GM12872 (cell line): ENCODE results near the gene SYNE3.

Experiments used
- TF ChIP-seq, protein P1 (sequence below): IDR thresholded peaks from 3 replicates; pipeline ENCODE4 v1.5.1; 2011; ENCODE audit warnings: low read depth, mild to moderate bottlenecking, low read length, moderate library complexity; ENCODE audit not compliant: insufficient read depth

SYNE3 gene

DNA sequence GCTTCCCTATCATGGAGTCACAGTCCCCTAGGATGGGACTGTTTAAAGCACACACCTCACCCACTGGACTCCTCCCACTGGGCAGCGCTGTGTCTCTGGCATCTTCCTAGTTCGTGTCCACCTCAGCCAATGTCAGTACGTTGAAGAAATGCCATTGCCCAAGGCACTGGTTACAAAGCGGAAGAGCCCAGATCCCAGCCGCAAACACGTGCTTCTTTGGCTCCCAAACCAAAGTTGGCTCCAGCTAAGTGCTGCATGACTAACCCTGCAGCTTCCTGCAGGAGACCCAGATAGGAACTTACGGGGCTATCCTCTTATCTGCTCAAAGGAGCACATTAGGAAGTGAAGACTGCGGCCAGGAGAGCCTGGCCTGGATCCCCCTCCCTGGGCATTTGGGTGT lies 9.3 kb downstream of the SYNE3 start:
- TF ChIP-seq, protein P1, sequence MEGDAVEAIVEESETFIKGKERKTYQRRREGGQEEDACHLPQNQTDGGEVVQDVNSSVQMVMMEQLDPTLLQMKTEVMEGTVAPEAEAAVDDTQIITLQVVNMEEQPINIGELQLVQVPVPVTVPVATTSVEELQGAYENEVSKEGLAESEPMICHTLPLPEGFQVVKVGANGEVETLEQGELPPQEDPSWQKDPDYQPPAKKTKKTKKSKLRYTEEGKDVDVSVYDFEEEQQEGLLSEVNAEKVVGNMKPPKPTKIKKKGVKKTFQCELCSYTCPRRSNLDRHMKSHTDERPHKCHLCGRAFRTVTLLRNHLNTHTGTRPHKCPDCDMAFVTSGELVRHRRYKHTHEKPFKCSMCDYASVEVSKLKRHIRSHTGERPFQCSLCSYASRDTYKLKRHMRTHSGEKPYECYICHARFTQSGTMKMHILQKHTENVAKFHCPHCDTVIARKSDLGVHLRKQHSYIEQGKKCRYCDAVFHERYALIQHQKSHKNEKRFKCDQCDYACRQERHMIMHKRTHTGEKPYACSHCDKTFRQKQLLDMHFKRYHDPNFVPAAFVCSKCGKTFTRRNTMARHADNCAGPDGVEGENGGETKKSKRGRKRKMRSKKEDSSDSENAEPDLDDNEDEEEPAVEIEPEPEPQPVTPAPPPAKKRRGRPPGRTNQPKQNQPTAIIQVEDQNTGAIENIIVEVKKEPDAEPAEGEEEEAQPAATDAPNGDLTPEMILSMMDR = no peak

DNA sequence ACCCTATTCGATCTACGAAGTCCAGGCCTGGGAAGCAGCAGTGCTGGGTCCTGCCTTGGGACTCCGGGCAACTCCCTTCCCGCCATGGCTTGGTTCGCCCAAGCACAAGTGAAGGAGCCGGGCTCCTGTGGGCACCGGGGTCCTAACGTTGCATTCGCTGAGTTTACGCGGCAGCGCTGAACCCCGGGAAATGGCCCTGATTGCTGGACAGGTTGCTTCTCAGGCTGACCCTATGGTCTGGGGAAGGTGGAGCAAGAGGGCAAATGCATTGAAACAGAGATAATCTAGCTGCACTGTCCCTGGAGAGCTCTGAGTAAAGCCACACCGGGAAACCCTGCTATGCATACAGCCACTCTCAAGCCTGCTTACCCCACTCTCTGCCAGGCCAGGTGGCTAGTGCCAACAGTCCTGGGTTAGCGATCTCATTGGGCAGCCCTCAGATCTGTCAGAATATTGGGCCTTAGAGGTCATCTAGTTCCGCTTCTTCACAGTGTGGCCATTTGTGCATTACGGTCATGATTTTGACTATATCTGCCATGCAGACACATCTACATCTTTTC lies 11.3 kb downstream of the SYNE3 start:
- TF ChIP-seq, protein P1 = no peak

DNA sequence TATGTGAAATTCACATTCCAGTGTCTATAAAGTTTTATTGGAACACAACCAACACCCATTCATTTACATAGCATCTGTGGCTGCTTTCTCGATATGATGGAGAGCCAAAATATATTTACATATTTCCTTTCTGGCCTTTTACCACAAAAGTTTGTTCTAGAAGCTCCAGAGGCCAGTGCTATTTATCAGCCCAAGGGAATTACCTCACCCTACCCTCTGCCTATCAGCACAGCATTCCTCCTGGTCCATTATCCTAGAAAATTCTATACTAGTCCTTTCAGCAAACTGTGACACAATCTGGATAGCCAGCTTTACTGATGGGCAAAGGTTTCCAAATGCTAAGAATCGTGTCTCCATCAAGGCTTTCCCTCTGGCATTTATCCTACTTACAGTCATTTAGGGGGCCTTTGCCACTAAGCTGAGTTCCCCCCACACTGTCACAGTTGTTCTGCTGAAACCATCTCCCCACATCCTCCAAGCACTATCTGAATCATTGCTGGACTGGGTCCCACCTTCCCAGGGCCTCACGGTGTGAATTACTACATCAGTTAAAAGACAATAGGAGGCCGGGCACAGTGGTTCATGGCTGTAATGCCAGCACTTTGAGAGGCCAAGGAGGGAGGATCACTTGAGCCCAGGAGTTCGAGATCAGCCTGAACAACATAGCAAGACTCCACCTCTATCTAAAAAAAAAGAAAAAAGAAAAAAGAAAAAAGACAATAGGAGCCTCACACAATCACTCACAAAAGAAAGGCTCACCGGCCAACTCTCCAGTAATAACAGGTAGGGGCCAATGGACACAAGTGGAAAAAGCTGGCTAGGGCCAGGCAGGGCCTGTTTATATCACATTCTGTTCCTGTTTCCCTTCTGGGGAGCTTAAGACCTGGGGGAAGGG lies 12.1 kb downstream of the SYNE3 start:
- TF ChIP-seq, protein P1 = no peak

DNA sequence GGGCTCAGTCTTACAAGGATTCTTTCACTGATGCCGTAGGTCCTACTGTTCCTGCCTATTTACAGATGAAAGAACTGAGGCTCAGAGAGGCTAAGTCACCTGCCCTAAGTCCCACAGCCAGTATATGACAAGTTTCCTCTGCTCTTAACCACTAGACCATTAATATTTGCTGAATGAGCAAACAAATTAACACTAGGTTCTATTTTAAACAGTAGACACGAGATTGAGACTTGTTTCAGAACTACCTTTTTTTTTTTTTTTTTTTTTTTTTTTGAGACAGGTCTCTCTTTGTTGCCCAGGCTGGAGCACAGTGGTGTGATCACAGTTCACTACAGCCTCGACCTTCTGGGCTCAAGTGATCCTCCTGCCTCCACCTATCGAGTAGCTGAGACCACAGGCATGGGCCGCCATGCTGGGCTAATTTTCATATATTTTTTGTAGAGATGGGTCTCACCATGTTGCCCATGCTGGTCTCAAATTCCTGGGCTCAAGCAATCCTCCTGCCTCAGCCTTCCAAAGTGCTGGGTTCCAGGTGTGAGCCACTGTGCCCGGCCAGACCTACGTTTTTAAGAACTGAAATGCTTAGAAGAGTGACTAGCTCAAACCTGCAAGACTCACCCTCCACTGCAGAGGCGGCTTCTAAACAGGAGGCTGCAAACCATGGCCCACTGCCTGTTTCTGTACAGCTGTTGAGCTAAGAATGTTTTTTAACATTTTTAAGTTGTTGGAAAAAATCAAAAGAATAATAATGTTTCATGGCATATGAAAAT lies 12.9 kb downstream of the SYNE3 start:
- TF ChIP-seq, protein P1 = no peak

DNA sequence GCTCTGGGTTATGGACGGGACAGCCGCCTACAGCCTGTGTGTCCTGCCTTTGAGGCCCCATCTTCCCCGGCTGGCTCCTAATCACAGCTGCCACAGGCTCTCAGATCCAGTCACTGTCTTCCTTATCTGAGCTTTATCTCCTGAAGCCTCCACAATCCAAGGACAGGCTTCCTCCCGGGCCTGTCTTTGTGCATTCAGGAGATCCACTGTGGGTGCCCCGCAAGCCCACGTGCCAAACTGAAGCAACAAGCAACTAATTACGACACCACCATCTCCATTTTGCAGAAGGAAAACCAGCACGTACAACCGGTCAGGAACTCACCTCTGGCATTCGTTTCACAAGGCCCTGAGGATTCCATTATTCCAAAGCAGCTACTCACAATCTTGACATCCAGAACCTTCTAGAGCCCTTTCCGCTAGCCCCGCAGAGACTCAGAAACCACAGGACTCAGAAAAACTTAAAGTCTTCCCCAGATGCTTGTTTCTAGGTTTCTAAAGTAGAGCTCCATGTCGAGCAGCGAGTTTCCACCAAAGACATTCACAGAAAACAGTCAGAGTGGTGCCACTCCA lies 14.0 kb downstream of the SYNE3 start:
- TF ChIP-seq, protein P1 = no peak

DNA sequence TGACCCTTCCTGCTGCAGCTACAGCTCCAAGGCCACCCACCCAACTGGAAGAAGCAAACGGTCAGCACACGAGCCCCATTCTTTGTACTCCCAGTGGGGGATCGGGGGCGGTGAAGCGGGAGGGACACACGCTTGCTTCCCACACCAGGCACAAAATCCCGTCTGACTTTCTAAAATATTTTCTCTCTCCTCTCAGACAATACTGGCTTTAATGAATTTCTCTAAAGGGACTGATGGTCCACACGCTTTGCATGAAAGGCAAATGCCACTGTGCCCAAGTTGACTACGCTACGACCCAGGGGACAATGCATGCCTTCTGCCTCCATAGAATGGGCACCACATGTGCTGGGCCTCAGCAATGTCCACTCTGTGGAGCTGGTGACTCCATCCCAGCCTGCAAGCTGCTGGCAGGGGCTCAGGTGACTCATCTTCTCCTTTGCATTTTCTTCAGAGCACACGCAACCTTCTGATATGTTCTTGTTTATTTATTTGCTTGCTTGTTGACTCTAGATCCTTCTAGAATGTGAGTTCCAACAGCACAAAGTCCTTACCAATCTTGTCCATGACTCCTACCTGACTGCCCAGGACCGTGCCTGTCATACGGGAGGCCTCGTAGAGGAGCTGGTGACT lies 15.6 kb downstream of the SYNE3 start:
- TF ChIP-seq, protein P1 = no peak

DNA sequence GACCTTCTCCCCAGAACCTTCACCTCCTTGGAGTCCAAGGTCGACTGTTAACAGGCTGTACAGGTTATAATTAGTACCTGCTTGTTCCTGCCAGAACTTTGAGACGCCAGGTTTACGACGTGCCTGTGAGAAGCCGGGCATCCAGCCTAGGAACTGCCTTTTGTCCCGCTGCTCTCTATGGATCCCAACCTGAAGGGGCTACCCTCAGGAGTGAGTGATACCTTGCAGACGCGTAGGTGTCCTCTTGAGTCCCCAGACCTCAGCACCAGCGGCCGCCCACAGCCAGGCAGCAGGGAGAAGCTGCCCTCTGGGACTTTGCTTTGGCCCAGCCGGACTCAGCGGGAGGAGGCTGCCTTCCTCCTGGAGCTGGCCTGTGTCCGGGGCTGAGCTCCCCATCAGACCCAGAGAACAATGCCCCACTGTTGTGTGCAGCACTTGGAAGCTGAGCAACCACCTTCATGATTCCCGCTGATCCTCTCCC lies 16.2 kb downstream of the SYNE3 start:
- TF ChIP-seq, protein P1 = no peak
